GM23338 (cell line): ENCODE data around the gene HAS3. TPM values are rescaled to one million over a fixed set of nuclear protein-coding genes. Genes with fewer than 3 reads are reported as not detected.
"Not testable (repeated sequence)": the region's sequence is repeated elsewhere in the genome, so short reads cannot be mapped to it uniquely, and the experiment has no call there.

Experiments
- ATAC-seq: fragments of 200-7000 bp; cut with Tn5 transposase; 3 replicates; pipeline ENCODE4 v1.9.1; 2020
- DNase-seq: peaks from one replicate; pipeline ENCODE4 v3.0.0-alpha.2; 2015; ENCODE audit warnings: low spot score
- H2AFZ ChIP-seq: fragments of 200-600 bp; sonication (generic); 2 replicates; pipeline ENCODE4 v1.8.0; 2016; ENCODE audit warnings: antibody characterized with exemption, mild to moderate bottlenecking, moderate library complexity
- H3F3A ChIP-seq: fragments of 200-600 bp; sonication (generic); replicated peaks from 2 replicates; pipeline ENCODE4 v1.8.0; 2017; ENCODE audit warnings: antibody characterized with exemption, mixed run types, low read depth
- H3K27ac ChIP-seq: fragments of 200-600 bp; sonication (generic); 2 replicates; pipeline ENCODE4 v1.6.1; 2016; ENCODE audit warnings: low read depth
- H3K27me3 ChIP-seq: fragments of 200-600 bp; sonication (generic); 2 replicates; pipeline ENCODE4 v1.8.0; 2016; ENCODE audit warnings: mild to moderate bottlenecking, mixed run types, moderate library complexity; ENCODE audit not compliant: insufficient read depth
- H3K36me3 ChIP-seq: fragments of 200-600 bp; sonication (generic); 2 replicates; pipeline ENCODE4 v1.8.0; 2016; ENCODE audit warnings: mild to moderate bottlenecking; ENCODE audit not compliant: insufficient read depth
- H3K4me1 ChIP-seq: fragments of 200-600 bp; sonication (generic); 2 replicates; pipeline ENCODE4 v1.8.0; 2016; ENCODE audit warnings: mild to moderate bottlenecking, moderate library complexity; ENCODE audit not compliant: insufficient read depth
- H3K4me2 ChIP-seq: fragments of 200-600 bp; sonication (generic); 2 replicates; pipeline ENCODE4 v1.7.1; 2017; ENCODE audit warnings: mixed run types
- H3K4me3 ChIP-seq: fragments of 200-600 bp; sonication (generic); 2 replicates; pipeline ENCODE4 v1.6.1; 2016; ENCODE audit warnings: mixed run types
- H3K79me2 ChIP-seq: fragments of 200-600 bp; sonication (generic); replicated peaks from 2 replicates; pipeline ENCODE4 v1.8.0; 2017; ENCODE audit warnings: mild to moderate bottlenecking; ENCODE audit not compliant: insufficient read depth
- H3K9me2 ChIP-seq: fragments of 200-600 bp; sonication (generic); 2 replicates; pipeline ENCODE4 v1.8.0; 2017; ENCODE audit not compliant: insufficient read depth
- H4K20me1 ChIP-seq: fragments of 200-600 bp; sonication (generic); replicated peaks from 2 replicates; pipeline ENCODE4 v1.8.0; 2017; ENCODE audit warnings: mild to moderate bottlenecking; ENCODE audit not compliant: insufficient read depth
- H3K27ac Mint-ChIP-seq: 2 replicates; pipeline ENCODE4 v1.8.0; 2020; ENCODE audit warnings: inconsistent platforms, mild to moderate bottlenecking, moderate library complexity, mixed read lengths
- H3K27me3 Mint-ChIP-seq: 3 replicates; pipeline ENCODE4 v1.8.0; 2022; ENCODE audit warnings: low read depth, mild to moderate bottlenecking, moderate library complexity, mixed read lengths, inconsistent platforms; ENCODE audit not compliant: insufficient read depth, poor library complexity
- H3K36me3 Mint-ChIP-seq: 3 replicates; pipeline ENCODE4 v1.8.0; 2021; ENCODE audit warnings: low read depth, mild to moderate bottlenecking, inconsistent platforms, moderate library complexity, mixed read lengths
- H3K4me1 Mint-ChIP-seq: 3 replicates; pipeline ENCODE4 v1.8.0; 2020; ENCODE audit warnings: mild to moderate bottlenecking, inconsistent platforms, mixed read lengths
- H3K4me3 Mint-ChIP-seq: 3 replicates; pipeline ENCODE4 v1.8.0; 2021; ENCODE audit warnings: moderate library complexity, mild to moderate bottlenecking, inconsistent platforms, mixed read lengths
- H3K9me3 Mint-ChIP-seq: 3 replicates; pipeline ENCODE4 v1.8.0; 2020; ENCODE audit warnings: moderate library complexity, mild to moderate bottlenecking, inconsistent platforms, mixed read lengths
- CREB1 ChIP-seq: fragments of 250-450 bp; sonication (Bioruptor Pico); IDR thresholded peaks from 2 replicates; pipeline ENCODE4 v1.5.0; 2020; ENCODE audit warnings: low read depth, mild to moderate bottlenecking, moderate library complexity
- EZH2phosphoT487 ChIP-seq: fragments of 200-600 bp; sonication (generic); IDR thresholded peaks from one replicate; pipeline ENCODE4 v1.8.1; 2018; ENCODE audit warnings: antibody characterized with exemption; ENCODE audit not compliant: unreplicated experiment
- POLR2AphosphoS5 ChIP-seq: IDR thresholded peaks from 2 replicates; pipeline ENCODE4 v1.6.1; 2016; ENCODE audit warnings: antibody characterized with exemption, low read depth
- STAT1 ChIP-seq: IDR thresholded peaks from one replicate; pipeline ENCODE4 v1.6.1; 2016; ENCODE audit warnings: antibody characterized with exemption; ENCODE audit not compliant: unreplicated experiment
- ZNF114 ChIP-seq: fragments of 250-450 bp; sonication (Bioruptor Pico); IDR thresholded peaks from 2 replicates; pipeline ENCODE4 v1.5.0; 2020; ENCODE audit warnings: mild to moderate bottlenecking, moderate library complexity
- ZNF331 ChIP-seq: fragments of 250-450 bp; sonication (Bioruptor Pico); IDR thresholded peaks from 2 replicates; pipeline ENCODE4 v1.5.0; 2020; ENCODE audit warnings: low read depth, mild to moderate bottlenecking, moderate library complexity
- polyA plus RNA-seq: library from polyadenylated mRNA; unstranded; fragments of >200 nt; fragmentation: Nextera tagmentation; extraction: Ambion mirVana; gene quantifications from 2 replicates; pipeline ENCODE4 v1.2.1, GENCODE V29; 2016
- total RNA-seq: library from RNA; depleted of rRNA; stranded (reverse); fragments of >200 nt; shearing (Covaris generic); gene quantifications from 2 replicates; pipeline ENCODE4 v1.2.3, GENCODE V29; 2014
- TF ChIP-seq, protein P1 (sequence below): IDR thresholded peaks from 2 replicates; pipeline ENCODE4 v1.6.1; 2016; ENCODE audit warnings: antibody characterized with exemption
- TF ChIP-seq, protein P2 (sequence below): IDR thresholded peaks from one replicate; pipeline ENCODE4 v1.6.1; 2018; ENCODE audit warnings: antibody characterized with exemption; ENCODE audit not compliant: unreplicated experiment

HAS3 gene
- total and polyA plus RNA-seq, 2 experiments from 2014 or later, result 7.3 to 54.9 TPM

DNA sequence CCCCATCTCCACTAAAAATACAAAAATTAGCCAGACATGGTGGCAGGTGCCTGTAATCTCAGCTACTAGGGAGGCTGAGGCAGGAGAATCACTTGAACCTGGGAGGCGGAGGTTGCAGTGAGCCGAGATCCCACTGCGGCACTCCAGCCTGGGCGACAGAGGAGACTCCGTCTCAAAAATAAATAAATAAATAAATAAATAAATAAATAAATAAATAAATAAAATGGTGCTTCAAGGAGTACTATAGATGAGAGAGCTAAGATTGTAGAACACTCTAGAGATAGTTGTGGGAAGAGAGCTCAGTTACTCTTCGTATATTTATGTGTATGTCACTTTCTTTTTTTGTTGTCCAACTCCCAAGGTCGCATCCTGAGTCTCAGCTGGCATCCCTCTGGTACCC, 34.0 kb downstream of the HAS3 start:
- H2AFZ ChIP-seq, H3K9me3 Mint-ChIP-seq, H3K4me1 ChIP-seq, H3K27me3 ChIP-seq, H3K27me3 Mint-ChIP-seq, H3K4me2 ChIP-seq, H3K27ac ChIP-seq, H3K4me3 Mint-ChIP-seq, H3K9me2 ChIP-seq, H3K27ac Mint-ChIP-seq, ATAC-seq, H3K4me1 Mint-ChIP-seq, DNase-seq, H3K4me3 ChIP-seq: not testable (repeated sequence)
- H3K36me3 Mint-ChIP-seq, result peaks cover 85% of the 10 kb centered on the region
- H4K20me1 ChIP-seq, result peaks cover 41% of the 10 kb centered on the region
- H3F3A ChIP-seq, result peaks cover 30% of the 10 kb centered on the region
- peaks cover 78% of the 10 kb centered on the region for H3K36me3 ChIP-seq
- H3K79me2 ChIP-seq, result peaks cover 81% of the 10 kb centered on the region

DNA sequence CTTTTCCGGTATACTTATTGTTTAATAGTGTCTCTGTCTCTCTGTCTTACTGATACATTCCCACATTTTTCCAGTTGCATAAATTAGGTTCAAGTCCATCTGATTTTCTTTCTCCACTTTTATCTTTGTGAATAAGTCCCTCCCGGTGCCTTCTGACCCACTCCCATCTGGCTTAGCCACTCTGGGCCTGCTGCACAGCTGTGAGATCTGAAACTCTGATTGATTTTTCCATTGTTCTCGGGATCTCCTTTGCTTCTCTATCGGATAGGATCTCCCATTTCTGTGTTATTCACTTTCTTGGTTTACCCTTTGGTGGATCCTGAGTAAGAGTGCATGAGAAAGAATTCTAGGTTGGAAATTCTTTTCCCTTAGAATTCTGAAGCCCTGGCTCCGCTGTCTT, 35.6 kb downstream of the HAS3 start:
- no peaks in the 10 kb centered on the region for H3K27me3 Mint-ChIP-seq

DNA sequence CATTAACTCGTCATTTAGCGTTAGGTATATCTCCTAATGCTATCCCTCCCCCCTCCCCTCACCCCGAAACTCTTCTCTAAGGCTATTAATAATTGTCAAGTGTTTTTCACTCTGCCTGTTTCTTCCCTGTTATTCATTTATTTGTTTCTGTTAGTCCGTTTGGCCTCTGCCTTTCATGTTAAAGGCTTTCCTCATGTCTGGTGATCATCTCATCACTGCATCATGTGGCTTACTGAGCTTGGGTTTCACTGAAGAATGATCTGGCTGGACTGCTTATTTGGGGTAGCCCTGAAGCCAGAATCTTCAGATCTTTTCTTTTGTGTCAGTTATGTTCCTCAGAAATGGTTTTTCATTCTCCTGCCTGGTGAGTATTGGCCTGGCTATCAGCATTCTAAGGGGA, 36.5 kb downstream of the HAS3 start:
- ATAC-seq, result no peak
- no peak overlapping the region for H3K4me3 ChIP-seq
- TF ChIP-seq, protein P1, sequence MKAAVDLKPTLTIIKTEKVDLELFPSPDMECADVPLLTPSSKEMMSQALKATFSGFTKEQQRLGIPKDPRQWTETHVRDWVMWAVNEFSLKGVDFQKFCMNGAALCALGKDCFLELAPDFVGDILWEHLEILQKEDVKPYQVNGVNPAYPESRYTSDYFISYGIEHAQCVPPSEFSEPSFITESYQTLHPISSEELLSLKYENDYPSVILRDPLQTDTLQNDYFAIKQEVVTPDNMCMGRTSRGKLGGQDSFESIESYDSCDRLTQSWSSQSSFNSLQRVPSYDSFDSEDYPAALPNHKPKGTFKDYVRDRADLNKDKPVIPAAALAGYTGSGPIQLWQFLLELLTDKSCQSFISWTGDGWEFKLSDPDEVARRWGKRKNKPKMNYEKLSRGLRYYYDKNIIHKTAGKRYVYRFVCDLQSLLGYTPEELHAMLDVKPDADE, result no peak
- no peak for TF ChIP-seq EZH2phosphoT487
- Mint-ChIP-seq H3K4me1 (no peaks in the 10 kb centered on the region), H3K27ac (no peak overlapping the region), H3K36me3 (peaks cover 86% of the 10 kb centered on the region), H3K9me3 (no peaks in the 10 kb centered on the region), H3K4me3 (no peak overlapping the region), H3K27me3 (no peaks in the 10 kb centered on the region)
- H3K27ac ChIP-seq, result no peak overlapping the region
- peaks cover 27% of the 10 kb centered on the region for H4K20me1 ChIP-seq
- no peak for DNase-seq
- peaks cover 27% of the 10 kb centered on the region for H3F3A ChIP-seq
- no peak overlapping the region for H2AFZ ChIP-seq
- peaks cover 75% of the 10 kb centered on the region for H3K79me2 ChIP-seq
- H3K36me3 ChIP-seq, result peaks cover 89% of the 10 kb centered on the region
- no peaks in the 10 kb centered on the region for H3K27me3 ChIP-seq
- no peaks in the 10 kb centered on the region for H3K9me2 ChIP-seq
- H3K4me1 ChIP-seq, result no peaks in the 10 kb centered on the region
- no peak overlapping the region for H3K4me2 ChIP-seq

More for the DNA sequence above, 35.6 kb downstream of the HAS3 start:
- Histone ChIP-seq H3K4me2 (no peak overlapping the region), H3K9me2 (no peaks in the 10 kb centered on the region), H3K4me3 (no peak overlapping the region), H3K27ac (no peak overlapping the region), H3K79me2 (peaks cover 80% of the 10 kb centered on the region), H3K27me3 (no peaks in the 10 kb centered on the region), H4K20me1 (peaks cover 31% of the 10 kb centered on the region), H3K4me1 (no peaks in the 10 kb centered on the region), H2AFZ (no peak overlapping the region), H3F3A (peaks cover 30% of the 10 kb centered on the region), H3K36me3 (peaks cover 92% of the 10 kb centered on the region)
- Mint-ChIP-seq H3K36me3 (peaks cover 90% of the 10 kb centered on the region), H3K4me1 (no peaks in the 10 kb centered on the region), H3K27ac (no peak overlapping the region), H3K9me3 (no peaks in the 10 kb centered on the region), H3K4me3 (no peak overlapping the region)
- ATAC-seq (no peak), DNase-seq (no peak)
- TF ChIP-seq POLR2AphosphoS5, result no peak

DNA sequence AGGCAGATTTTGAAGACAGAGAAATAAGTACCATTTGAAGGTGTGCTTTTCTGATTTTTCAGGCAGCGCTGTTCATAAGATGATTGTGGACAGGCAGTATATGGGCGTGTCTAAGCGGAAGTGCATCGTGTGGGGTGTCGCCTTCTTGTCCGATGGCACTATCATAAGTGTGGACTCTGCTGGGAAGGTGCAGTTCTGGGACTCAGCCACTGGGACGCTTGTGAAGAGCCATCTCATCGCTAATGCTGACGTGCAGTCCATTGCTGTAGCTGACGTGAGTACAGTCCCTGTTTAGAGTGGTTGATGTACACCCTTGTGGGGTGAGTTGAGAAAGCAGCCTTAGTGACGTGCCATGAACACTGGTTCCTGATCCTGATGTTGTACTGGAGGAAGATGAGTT, 37.7 kb downstream of the HAS3 start:
- Histone ChIP-seq H3K9me2 (no peaks in the 10 kb centered on the region), H2AFZ (no peak overlapping the region), H3F3A (peaks cover 30% of the 10 kb centered on the region), H3K27me3 (no peaks in the 10 kb centered on the region), H3K79me2 (peaks cover 69% of the 10 kb centered on the region), H3K4me2 (no peak overlapping the region), H3K4me1 (no peaks in the 10 kb centered on the region), H3K27ac (no peak overlapping the region), H3K4me3 (no peak overlapping the region), H4K20me1 (peaks cover 21% of the 10 kb centered on the region), H3K36me3 (peaks cover 77% of the 10 kb centered on the region)
- TF ChIP-seq POLR2AphosphoS5 (no peak), EZH2phosphoT487 (no peak), CREB1 (CRISPR knock-in tag) (no peak), ZNF114 (CRISPR knock-in tag) (no peak), STAT1 (no peak), ZNF331 (CRISPR knock-in tag) (no peak)
- TF ChIP-seq, protein P1, result no peak
- TF ChIP-seq, protein P2, sequence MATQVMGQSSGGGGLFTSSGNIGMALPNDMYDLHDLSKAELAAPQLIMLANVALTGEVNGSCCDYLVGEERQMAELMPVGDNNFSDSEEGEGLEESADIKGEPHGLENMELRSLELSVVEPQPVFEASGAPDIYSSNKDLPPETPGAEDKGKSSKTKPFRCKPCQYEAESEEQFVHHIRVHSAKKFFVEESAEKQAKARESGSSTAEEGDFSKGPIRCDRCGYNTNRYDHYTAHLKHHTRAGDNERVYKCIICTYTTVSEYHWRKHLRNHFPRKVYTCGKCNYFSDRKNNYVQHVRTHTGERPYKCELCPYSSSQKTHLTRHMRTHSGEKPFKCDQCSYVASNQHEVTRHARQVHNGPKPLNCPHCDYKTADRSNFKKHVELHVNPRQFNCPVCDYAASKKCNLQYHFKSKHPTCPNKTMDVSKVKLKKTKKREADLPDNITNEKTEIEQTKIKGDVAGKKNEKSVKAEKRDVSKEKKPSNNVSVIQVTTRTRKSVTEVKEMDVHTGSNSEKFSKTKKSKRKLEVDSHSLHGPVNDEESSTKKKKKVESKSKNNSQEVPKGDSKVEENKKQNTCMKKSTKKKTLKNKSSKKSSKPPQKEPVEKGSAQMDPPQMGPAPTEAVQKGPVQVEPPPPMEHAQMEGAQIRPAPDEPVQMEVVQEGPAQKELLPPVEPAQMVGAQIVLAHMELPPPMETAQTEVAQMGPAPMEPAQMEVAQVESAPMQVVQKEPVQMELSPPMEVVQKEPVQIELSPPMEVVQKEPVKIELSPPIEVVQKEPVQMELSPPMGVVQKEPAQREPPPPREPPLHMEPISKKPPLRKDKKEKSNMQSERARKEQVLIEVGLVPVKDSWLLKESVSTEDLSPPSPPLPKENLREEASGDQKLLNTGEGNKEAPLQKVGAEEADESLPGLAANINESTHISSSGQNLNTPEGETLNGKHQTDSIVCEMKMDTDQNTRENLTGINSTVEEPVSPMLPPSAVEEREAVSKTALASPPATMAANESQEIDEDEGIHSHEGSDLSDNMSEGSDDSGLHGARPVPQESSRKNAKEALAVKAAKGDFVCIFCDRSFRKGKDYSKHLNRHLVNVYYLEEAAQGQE, result no peak
- peaks cover 83% of the 10 kb centered on the region for H3K36me3 Mint-ChIP-seq
- H3K4me1 Mint-ChIP-seq, result no peaks in the 10 kb centered on the region
- H3K27me3 Mint-ChIP-seq, result no peaks in the 10 kb centered on the region
- no peak overlapping the region for H3K4me3 Mint-ChIP-seq
- no peak for DNase-seq
- H3K27ac Mint-ChIP-seq, result no peak overlapping the region
- ATAC-seq, result no peak
- H3K9me3 Mint-ChIP-seq, result no peaks in the 10 kb centered on the region
